Measurements from ENCODE around the gene RPS6KA2. TPM values are rescaled to one million over a fixed set of nuclear protein-coding genes. Genes with fewer than 3 reads are reported as not detected.

RPS6KA2 gene
- total RNA-seq, 3 donors from 2014 or later (not counting 1 experiment from before 2014, with no cell fraction given): 2.8 to 4.5 (median 2.9) TPM

GRCh38 chr6:166450167-166450873, 176.7 kb downstream of the RPS6KA2 start:
- no peaks in the 10 kb centered on the region for H3K9me3 Mint-ChIP-seq
- H3K36me3 Mint-ChIP-seq: no peaks in the 10 kb centered on the region
- no peaks in the 10 kb centered on the region for H3K9me3 ChIP-seq (ENCODE audit: control insufficient read depth, insufficient read depth, low read length)
- no peaks in the 10 kb centered on the region for H3K36me3 ChIP-seq (ENCODE audit: control insufficient read depth, insufficient read depth, low read length)
- no peak for ATAC-seq
- H3K4me3 Mint-ChIP-seq: no peak overlapping the region
- no peak for TF ChIP-seq CTCF (IDR thresholded peaks at IDR 0.05)
- no peak overlapping the region for H3K27ac ChIP-seq (ENCODE audit: low read length)
- DNase-seq: no peak
- no peaks in the 10 kb centered on the region for H3K4me1 ChIP-seq (ENCODE audit: control insufficient read depth, insufficient read depth, low read length)
- no peaks in the 10 kb centered on the region for H3K4me1 Mint-ChIP-seq
- no peak overlapping the region for H3K4me3 ChIP-seq (ENCODE audit: low read length)
- no peaks in the 10 kb centered on the region for H3K27me3 ChIP-seq (ENCODE audit: control insufficient read depth, insufficient read depth, low read length)
- no peak overlapping the region for H3K27ac Mint-ChIP-seq
- H3K27me3 Mint-ChIP-seq (ENCODE audit: low read depth in 2 of 2): peaks cover 0 to 9% of the 10 kb centered on the region in 2 donors
- intact Hi-C loops (cut with micrococcal nuclease): no loop called here
- 93% methylated on average over 5 of the region's 5 CpGs for WGBS (ENCODE audit: insufficient coverage)

- Mint-ChIP-seq H3K36me3 (no peaks in the 10 kb centered on the region), H3K27ac (no peak overlapping the region), H3K4me3 (no peak overlapping the region), H3K27me3 (ENCODE audit: low read depth in 2 of 2) (peaks cover 0 to 9% of the 10 kb centered on the region in 2 donors), H3K4me1 (no peaks in the 10 kb centered on the region), H3K9me3 (no peaks in the 10 kb centered on the region)
- intact Hi-C loops (cut with micrococcal nuclease): no loop called here
- 94% methylated on average over 9 of the region's 9 CpGs for WGBS (ENCODE audit: insufficient coverage)
- DNase-seq (no peak), ATAC-seq (no peak)
- Histone ChIP-seq H3K4me1 (ENCODE audit: control insufficient read depth, insufficient read depth, low read length) (no peaks in the 10 kb centered on the region), H3K9me3 (ENCODE audit: control insufficient read depth, insufficient read depth, low read length) (no peaks in the 10 kb centered on the region), H3K36me3 (ENCODE audit: control insufficient read depth, insufficient read depth, low read length) (no peaks in the 10 kb centered on the region), H3K27ac (ENCODE audit: low read length) (no peak overlapping the region), H3K27me3 (ENCODE audit: control insufficient read depth, insufficient read depth, low read length) (no peaks in the 10 kb centered on the region), H3K4me3 (ENCODE audit: low read length) (no peak overlapping the region)
- TF ChIP-seq CTCF (IDR thresholded peaks at IDR 0.05): no peak
These were observed 177.4 kb downstream of the RPS6KA2 start for GRCh38 chr6:166449641-166450040.

GRCh38 chr6:166449036-166449435, 178.0 kb downstream of the RPS6KA2 start:
- DNase-seq (no peak), ATAC-seq (no peak)
- H3K27me3 ChIP-seq (ENCODE audit: control insufficient read depth, insufficient read depth, low read length): no peaks in the 10 kb centered on the region
- H3K9me3 ChIP-seq (ENCODE audit: control insufficient read depth, insufficient read depth, low read length): no peaks in the 10 kb centered on the region
- no peaks in the 10 kb centered on the region for H3K4me1 ChIP-seq (ENCODE audit: control insufficient read depth, insufficient read depth, low read length)
- no peak for TF ChIP-seq CTCF (IDR thresholded peaks at IDR 0.05)
- Mint-ChIP-seq H3K9me3 (no peaks in the 10 kb centered on the region), H3K4me3 (no peak overlapping the region), H3K4me1 (no peaks in the 10 kb centered on the region), H3K27me3 (ENCODE audit: low read depth in 2 of 2) (peaks cover 5 to 14% of the 10 kb centered on the region in 2 donors), H3K27ac (no peak overlapping the region), H3K36me3 (no peaks in the 10 kb centered on the region)
- 87% methylated on average over 6 of the region's 7 CpGs for WGBS (ENCODE audit: insufficient coverage)
- no peak overlapping the region for H3K4me3 ChIP-seq (ENCODE audit: low read length)
- intact Hi-C loops (cut with micrococcal nuclease): no loop called here
- H3K36me3 ChIP-seq (ENCODE audit: control insufficient read depth, insufficient read depth, low read length): no peaks in the 10 kb centered on the region
- no peak overlapping the region for H3K27ac ChIP-seq (ENCODE audit: low read length)

- 90% methylated on average over 13 of the region's 13 CpGs for WGBS (ENCODE audit: insufficient coverage)
- no peak for TF ChIP-seq CTCF (IDR thresholded peaks at IDR 0.05)
- Mint-ChIP-seq H3K36me3 (no peaks in the 10 kb centered on the region), H3K9me3 (no peaks in the 10 kb centered on the region), H3K27me3 (ENCODE audit: low read depth in 2 of 2) (peaks cover 7 to 15% of the 10 kb centered on the region in 2 donors), H3K27ac (no peak overlapping the region), H3K4me1 (no peaks in the 10 kb centered on the region), H3K4me3 (no peak overlapping the region)
- Histone ChIP-seq H3K36me3 (ENCODE audit: control insufficient read depth, insufficient read depth, low read length) (no peaks in the 10 kb centered on the region), H3K9me3 (ENCODE audit: control insufficient read depth, insufficient read depth, low read length) (no peaks in the 10 kb centered on the region), H3K4me3 (ENCODE audit: low read length) (no peak overlapping the region), H3K27ac (ENCODE audit: low read length) (no peak overlapping the region), H3K27me3 (ENCODE audit: control insufficient read depth, insufficient read depth, low read length) (no peaks in the 10 kb centered on the region), H3K4me1 (ENCODE audit: control insufficient read depth, insufficient read depth, low read length) (no peaks in the 10 kb centered on the region)
- ATAC-seq (peak in 1 of 3 donors; percentile 14), DNase-seq (no peak)
- intact Hi-C loops (cut with micrococcal nuclease): no loop called here
These were observed 178.6 kb downstream of the RPS6KA2 start for GRCh38 chr6:166448432-166448831.

Data from natural killer cell (primary cell).